ENCODE measurements around the gene MLNR. TPM values are rescaled to one million over a fixed set of nuclear protein-coding genes. Genes with fewer than 3 reads are reported as not detected.

Gene MLNR
- total RNA-seq, 1 experiment from 2014 or later: not detected

DNA sequence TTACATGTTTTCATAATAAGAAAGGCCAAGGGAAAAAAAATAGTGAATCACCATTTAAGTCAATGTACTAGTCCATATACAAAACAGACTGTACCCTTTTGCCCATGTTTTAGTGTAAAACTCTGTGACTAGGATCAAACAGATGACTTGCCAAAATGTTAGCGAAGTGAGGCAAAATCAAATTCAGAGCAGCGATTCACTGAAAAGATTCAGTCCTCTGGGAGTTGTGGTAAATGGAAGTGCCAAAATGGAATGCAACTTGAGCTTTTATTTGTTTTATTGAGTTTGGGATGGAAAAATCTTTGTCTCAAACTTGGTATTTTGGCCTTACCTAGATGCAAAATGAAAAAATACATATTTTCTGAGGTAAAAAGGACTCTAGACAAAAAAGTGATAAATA is 36.7 kb downstream of the MLNR start:
- peak; percentile 15 for DNase-seq (ENCODE audit: low read depth, low spot score)
- in situ Hi-C loops (cut with HindIII; ENCODE audit: low pct_unique_long_range_greater_than_20kb, low sequenced_read_pairs): no loop called here

DNA sequence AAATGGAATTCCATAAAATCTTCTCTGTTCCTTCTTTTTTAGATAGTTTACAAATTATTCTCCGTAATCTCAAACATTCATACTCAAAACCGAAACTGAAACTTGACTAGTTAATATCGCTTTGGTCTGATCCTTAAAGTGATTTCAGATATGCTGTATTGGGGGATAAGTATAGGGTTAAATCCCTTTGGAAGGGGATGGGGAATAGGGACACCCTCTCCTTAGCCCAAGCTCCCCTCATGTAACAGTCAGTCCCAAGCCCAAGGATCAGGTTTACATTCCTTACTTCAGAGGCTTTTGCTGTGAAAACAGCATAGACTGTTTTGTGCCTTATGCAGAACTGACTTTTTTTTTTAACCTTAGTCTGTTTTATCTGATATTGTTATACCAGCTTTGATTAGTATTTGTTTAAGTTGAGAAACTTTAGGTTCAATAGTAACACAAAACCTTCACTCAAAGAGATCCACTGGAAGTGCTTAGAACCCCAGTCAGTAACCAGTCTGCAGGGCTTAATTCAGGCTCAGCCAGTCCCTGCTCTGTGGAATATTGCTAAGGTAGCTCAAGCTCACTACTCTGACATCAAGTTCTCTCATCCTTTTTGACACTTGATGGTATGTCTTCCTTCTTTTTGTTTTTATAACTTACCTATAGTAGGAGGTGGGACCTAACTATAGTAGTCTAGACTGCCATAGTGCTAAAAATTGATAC is 38.1 kb downstream of the MLNR start:
- in situ Hi-C loops (cut with HindIII; ENCODE audit: low pct_unique_long_range_greater_than_20kb, low sequenced_read_pairs): no loop called here
- peak; percentile 8 for DNase-seq (ENCODE audit: low read depth, low spot score)

DNA sequence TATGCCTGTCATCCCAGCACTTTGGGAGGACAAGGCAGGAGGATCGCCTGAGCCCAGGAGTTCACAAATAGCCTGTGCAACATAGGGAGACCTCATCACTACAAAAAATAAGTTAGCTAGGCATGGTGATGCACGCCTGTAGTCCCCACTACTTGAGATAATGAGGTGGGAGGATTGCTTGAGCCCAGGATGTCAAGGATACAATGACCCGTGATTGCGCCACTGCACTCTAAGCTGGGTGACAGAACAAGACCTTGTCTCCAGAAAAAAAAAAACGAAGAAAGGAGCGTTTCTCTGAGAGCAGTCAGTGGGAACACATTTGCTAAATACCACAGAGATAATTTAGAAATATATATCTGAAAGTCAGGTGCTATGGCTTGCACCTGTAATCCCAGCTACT is 39.4 kb downstream of the MLNR start:
- in situ Hi-C loops (cut with HindIII; ENCODE audit: low pct_unique_long_range_greater_than_20kb, low sequenced_read_pairs): no loop called here
- DNase-seq (ENCODE audit: low read depth, low spot score): no peak

- in situ Hi-C loops (cut with HindIII; ENCODE audit: low pct_unique_long_range_greater_than_20kb, low sequenced_read_pairs): no loop called here
- DNase-seq (ENCODE audit: low read depth, low spot score): no peak
Observed at GRCh38 chr13:49262634-49263033, 42.5 kb downstream of the MLNR start.

DNA sequence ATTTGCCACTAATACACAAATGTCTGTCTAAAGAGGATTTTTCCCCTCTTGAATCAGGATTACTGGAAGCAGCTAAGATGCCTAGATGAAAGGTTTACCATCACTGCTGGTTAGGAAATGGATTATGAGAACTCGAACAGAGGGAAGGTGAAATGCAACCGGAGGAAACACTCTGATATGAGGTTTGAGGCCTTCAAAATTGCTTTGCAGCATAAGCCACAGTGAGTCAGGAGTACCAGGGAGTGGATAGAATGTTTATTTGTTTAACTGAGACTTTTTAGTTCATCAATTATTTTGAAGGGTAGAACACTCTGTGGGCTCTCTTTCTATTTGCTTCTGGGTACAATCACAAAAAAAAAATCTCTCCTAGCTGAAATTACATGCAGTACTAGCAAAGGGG is 45.7 kb downstream of the MLNR start:
- in situ Hi-C loops (cut with HindIII; ENCODE audit: low pct_unique_long_range_greater_than_20kb, low sequenced_read_pairs): no loop called here
- DNase-seq (ENCODE audit: low read depth, low spot score): no peak

DNA sequence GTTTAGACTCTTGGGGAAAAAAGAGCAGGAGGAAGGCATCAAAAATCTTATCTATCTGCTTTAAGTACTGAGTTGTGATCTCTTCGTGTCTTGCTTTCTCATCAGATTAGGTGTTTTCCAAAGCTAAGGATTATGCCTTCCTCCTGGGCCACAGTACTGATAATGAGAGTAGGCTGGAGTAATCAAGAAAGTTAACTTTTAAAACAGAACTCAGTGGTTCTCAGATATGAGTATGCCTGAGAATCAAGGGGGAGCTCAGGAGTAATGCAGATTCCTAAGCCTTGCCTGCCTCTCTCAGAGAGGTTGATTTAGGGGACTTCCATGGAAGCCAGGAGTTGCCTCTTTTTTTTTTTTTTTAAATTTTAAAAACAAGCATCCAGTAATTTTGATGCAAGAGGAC is 51.1 kb downstream of the MLNR start:
- no peak for DNase-seq (ENCODE audit: low read depth, low spot score)
- in situ Hi-C loops (cut with HindIII; ENCODE audit: low pct_unique_long_range_greater_than_20kb, low sequenced_read_pairs): no loop called here

Small RNAs within 50 kb of the gene (small RNA-seq; reads per million reads assigned to genes)
- 0 reads per million in 2 experiments for gene COX7CP1

Other genes starting within 250 kb of the MLNR start
- gene FNDC3A, start 244.4 kb upstream of the MLNR start, total RNA-seq (2014; rRNA removed; shearing (Covaris generic)): 113 and 116 TPM in 2 replicates
- 4.9 and 7.6 TPM in 2 replicates for gene CDADC1, start 27.6 kb downstream of the MLNR start, total RNA-seq (2014; rRNA removed; shearing (Covaris generic))
- gene CAB39L, start 223.7 kb downstream of the MLNR start, total RNA-seq (2014; rRNA removed; shearing (Covaris generic)): 16.4 and 16.9 TPM in 2 replicates
- gene SETDB2, start 223.9 kb downstream of the MLNR start, total RNA-seq (2014; rRNA removed; shearing (Covaris generic)): 40.3 and 44.5 TPM in 2 replicates